Measurements from ENCODE around the gene TMEM40. TPM values are rescaled to one million over a fixed set of nuclear protein-coding genes. Genes with fewer than 3 reads are reported as not detected.

The TMEM40 gene, protein sequence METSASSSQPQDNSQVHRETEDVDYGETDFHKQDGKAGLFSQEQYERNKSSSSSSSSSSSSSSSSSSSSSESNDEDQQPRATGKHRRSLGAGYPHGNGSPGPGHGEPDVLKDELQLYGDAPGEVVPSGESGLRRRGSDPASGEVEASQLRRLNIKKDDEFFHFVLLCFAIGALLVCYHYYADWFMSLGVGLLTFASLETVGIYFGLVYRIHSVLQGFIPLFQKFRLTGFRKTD
- 0.49 TPM for polyA plus RNA-seq (2013, experiment 1 of 2)
- polyA plus RNA-seq (2013, experiment 2 of 2), result 0.71 TPM

DNA sequence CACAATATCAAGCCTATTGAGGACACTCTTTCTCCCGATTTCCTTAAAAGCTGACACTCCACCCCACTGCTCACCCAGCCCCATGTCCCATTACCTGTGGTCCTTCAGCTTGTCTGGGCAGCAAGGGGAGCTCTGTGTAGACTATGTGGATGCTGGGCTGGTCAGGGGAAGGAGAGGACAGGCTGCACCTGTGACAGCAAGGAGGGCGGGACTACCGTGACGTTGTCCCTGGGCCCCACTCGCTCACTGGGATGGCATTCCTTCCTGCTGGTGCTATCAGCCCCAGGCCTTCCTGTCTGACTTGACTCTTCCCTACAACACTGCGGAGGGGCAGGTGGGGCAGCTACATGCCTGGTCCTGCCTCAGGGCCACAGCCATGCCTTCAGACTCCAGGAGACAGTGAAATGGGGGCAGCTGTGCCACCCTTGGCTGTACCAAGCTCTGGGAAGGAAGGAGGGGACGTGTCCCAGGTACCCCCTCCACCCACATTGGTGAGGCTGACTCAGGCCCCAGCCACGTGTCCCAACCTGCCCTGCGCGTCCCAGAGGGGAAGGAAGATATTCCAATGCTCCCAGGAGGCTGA lies at the start of gene TMEM40:
Gene TMEM40 (minus strand): TSS at position 163 of the 583 bp plus-strand sequence. CDS start 9,427 bp downstream, outside the sequence.
- Histone ChIP-seq H3K27ac (ENCODE audit: low read depth, low read length) (no peak within 1 kb of the TSS), H3K18ac (ENCODE audit: low read length) (no peak within 1 kb of the TSS), H2BK120ac (ENCODE audit: low read depth, low read length) (no peak within 1 kb of the TSS), H3K9ac (ENCODE audit: low read length) (no peak within 1 kb of the TSS), H2AK5ac (ENCODE audit: low read length) (no peak within 1 kb of the TSS), H3K4me3 (ENCODE audit: low read length) (no peak within 1 kb of the TSS), H3K56ac (ENCODE audit: low read length) (peak within 1 kb of the TSS; percentile 80), H3K27me3 (ENCODE audit: insufficient read depth, low read length, poor library complexity) (no peaks in the 10 kb centered on the region), H4K5ac (ENCODE audit: low read length) (no peak within 1 kb of the TSS), H2BK5ac (ENCODE audit: low read length) (peak within 1 kb of the TSS; percentile 25), H3K4me1 (ENCODE audit: control insufficient read depth, low read depth, low read length) (peaks cover 5% of the 10 kb centered on the region), H3K36me3 (ENCODE audit: control insufficient read depth, insufficient read depth, low read length) (no peaks in the 10 kb centered on the region), H3K79me2 (ENCODE audit: control insufficient read depth, insufficient read depth, low read length) (no peaks in the 10 kb centered on the region), H3K4ac (ENCODE audit: low read depth, low read length) (no peak within 1 kb of the TSS), H4K8ac (ENCODE audit: low read depth, low read length) (no peak within 1 kb of the TSS), H3K4me2 (ENCODE audit: low read length) (no peak within 1 kb of the TSS), H3K79me1 (ENCODE audit: low read length) (no peaks in the 10 kb centered on the region), H2BK15ac (replicated peaks; ENCODE audit: low read depth) (no peak within 1 kb of the TSS), H3K23ac (ENCODE audit: low read length) (no peak within 1 kb of the TSS)
- WGBS (ENCODE audit: extremely low coverage, insufficient coverage, low lambda C conversion rate), result no CpG with 5 or more reads among the region's 10 CpGs
- peak; percentile 92 for DNase-seq

GRCh38 chr3:12808587-12808986 lies 49.5 kb upstream of the TMEM40 start:
- H3K27me3 ChIP-seq (ENCODE audit: insufficient read depth, low read length, poor library complexity), result no peaks in the 10 kb centered on the region
- H3K79me2 ChIP-seq (ENCODE audit: control insufficient read depth, insufficient read depth, low read length), result no peaks in the 10 kb centered on the region
- H4K5ac ChIP-seq (ENCODE audit: low read length), result no peak overlapping the region
- H2AK5ac ChIP-seq (ENCODE audit: low read length), result no peak overlapping the region
- H3K27ac ChIP-seq (ENCODE audit: low read depth, low read length), result no peak overlapping the region
- no peak overlapping the region for H3K4ac ChIP-seq (ENCODE audit: low read depth, low read length)
- no peak overlapping the region for H3K9ac ChIP-seq (ENCODE audit: low read length)
- no peak overlapping the region for H2BK15ac ChIP-seq (replicated peaks; ENCODE audit: low read depth)
- no peak overlapping the region for H3K23ac ChIP-seq (ENCODE audit: low read length)
- H3K79me1 ChIP-seq (ENCODE audit: low read length), result no peaks in the 10 kb centered on the region
- no peak overlapping the region for H3K4me3 ChIP-seq (ENCODE audit: low read length)
- DNase-seq, result no peak
- H3K18ac ChIP-seq (ENCODE audit: low read length), result no peak overlapping the region
- H3K4me1 ChIP-seq (ENCODE audit: control insufficient read depth, low read depth, low read length), result peaks cover 1% of the 10 kb centered on the region
- no peak overlapping the region for H2BK120ac ChIP-seq (ENCODE audit: low read depth, low read length)
- no peak overlapping the region for H3K4me2 ChIP-seq (ENCODE audit: low read length)
- WGBS (ENCODE audit: extremely low coverage, insufficient coverage, low lambda C conversion rate), result no CpG with 5 or more reads among the region's 2 CpGs
- H4K8ac ChIP-seq (ENCODE audit: low read depth, low read length), result no peak overlapping the region
- no peak overlapping the region for H2BK5ac ChIP-seq (ENCODE audit: low read length)
- no peaks in the 10 kb centered on the region for H3K36me3 ChIP-seq (ENCODE audit: control insufficient read depth, insufficient read depth, low read length)
- H3K56ac ChIP-seq (ENCODE audit: low read length), result no peak overlapping the region

DNA sequence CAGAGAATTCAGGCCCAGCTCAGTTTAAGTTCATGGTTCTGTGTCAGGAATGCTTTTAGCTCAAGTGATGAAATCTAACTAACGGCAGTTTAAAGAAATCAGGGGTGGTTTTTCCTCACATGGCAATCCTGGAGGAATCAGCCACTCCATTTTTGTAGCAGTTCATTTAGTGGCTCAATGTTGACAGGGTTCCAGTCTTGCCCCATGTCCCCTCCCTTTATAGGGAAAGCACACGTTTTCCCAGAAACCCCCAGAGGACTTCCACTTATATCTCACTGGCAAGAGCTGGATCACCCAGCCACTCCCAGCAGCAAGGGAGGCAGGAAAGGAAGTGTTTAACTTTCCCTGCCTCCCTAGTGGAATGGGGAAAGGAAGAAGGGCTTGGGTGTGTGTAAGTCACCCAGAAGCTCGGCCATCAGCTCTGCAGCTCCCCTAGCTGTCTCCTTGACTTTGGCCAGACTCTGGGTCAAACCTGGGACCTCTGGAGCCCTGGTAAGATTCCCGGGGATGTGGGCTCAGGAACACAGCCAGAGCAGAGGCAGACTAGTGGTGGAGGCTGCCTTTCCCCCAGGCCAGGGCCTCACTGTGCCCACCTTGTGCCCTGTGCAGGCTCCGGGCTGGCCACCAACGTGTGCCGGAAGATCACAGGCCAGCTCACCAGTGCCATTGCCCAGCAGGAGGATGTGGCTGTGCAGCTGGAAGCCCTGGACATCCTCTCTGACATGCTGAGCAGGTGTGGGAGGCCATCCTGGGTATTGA lies 48.7 kb upstream of the TMEM40 start:
- Histone ChIP-seq H3K27ac (ENCODE audit: low read depth, low read length) (no peak overlapping the region), H2AK5ac (ENCODE audit: low read length) (no peak overlapping the region), H3K27me3 (ENCODE audit: insufficient read depth, low read length, poor library complexity) (no peaks in the 10 kb centered on the region), H3K23ac (ENCODE audit: low read length) (no peak overlapping the region), H3K4ac (ENCODE audit: low read depth, low read length) (no peak overlapping the region), H3K79me1 (ENCODE audit: low read length) (no peaks in the 10 kb centered on the region), H3K4me3 (ENCODE audit: low read length) (no peak overlapping the region), H2BK5ac (ENCODE audit: low read length) (no peak overlapping the region), H4K8ac (ENCODE audit: low read depth, low read length) (no peak overlapping the region), H3K56ac (ENCODE audit: low read length) (no peak overlapping the region), H2BK120ac (ENCODE audit: low read depth, low read length) (no peak overlapping the region), H2BK15ac (replicated peaks; ENCODE audit: low read depth) (no peak overlapping the region), H3K4me2 (ENCODE audit: low read length) (no peak overlapping the region), H3K9ac (ENCODE audit: low read length) (no peak overlapping the region), H3K4me1 (ENCODE audit: control insufficient read depth, low read depth, low read length) (peaks cover 1% of the 10 kb centered on the region), H3K36me3 (ENCODE audit: control insufficient read depth, insufficient read depth, low read length) (no peaks in the 10 kb centered on the region), H4K5ac (ENCODE audit: low read length) (no peak overlapping the region), H3K18ac (ENCODE audit: low read length) (no peak overlapping the region), H3K79me2 (ENCODE audit: control insufficient read depth, insufficient read depth, low read length) (no peaks in the 10 kb centered on the region)
- no CpG with 5 or more reads among the region's 7 CpGs for WGBS (ENCODE audit: extremely low coverage, insufficient coverage, low lambda C conversion rate)
- DNase-seq, result no peak

GRCh38 chr3:12807066-12807465 lies 48.0 kb upstream of the TMEM40 start:
- no peak overlapping the region for H2BK15ac ChIP-seq (replicated peaks; ENCODE audit: low read depth)
- H3K18ac ChIP-seq (ENCODE audit: low read length), result no peak overlapping the region
- H3K36me3 ChIP-seq (ENCODE audit: control insufficient read depth, insufficient read depth, low read length), result no peaks in the 10 kb centered on the region
- no peaks in the 10 kb centered on the region for H3K27me3 ChIP-seq (ENCODE audit: insufficient read depth, low read length, poor library complexity)
- peaks cover 1% of the 10 kb centered on the region for H3K4me1 ChIP-seq (ENCODE audit: control insufficient read depth, low read depth, low read length)
- no peak overlapping the region for H3K4me3 ChIP-seq (ENCODE audit: low read length)
- no CpG with 5 or more reads among the region's 9 CpGs for WGBS (ENCODE audit: extremely low coverage, insufficient coverage, low lambda C conversion rate)
- H2BK120ac ChIP-seq (ENCODE audit: low read depth, low read length), result no peak overlapping the region
- no peak overlapping the region for H2AK5ac ChIP-seq (ENCODE audit: low read length)
- H4K8ac ChIP-seq (ENCODE audit: low read depth, low read length), result no peak overlapping the region
- H3K23ac ChIP-seq (ENCODE audit: low read length), result no peak overlapping the region
- H3K56ac ChIP-seq (ENCODE audit: low read length), result no peak overlapping the region
- no peaks in the 10 kb centered on the region for H3K79me1 ChIP-seq (ENCODE audit: low read length)
- H4K5ac ChIP-seq (ENCODE audit: low read length), result no peak overlapping the region
- DNase-seq, result no peak
- H3K9ac ChIP-seq (ENCODE audit: low read length), result no peak overlapping the region
- H3K27ac ChIP-seq (ENCODE audit: low read depth, low read length), result no peak overlapping the region
- H3K4ac ChIP-seq (ENCODE audit: low read depth, low read length), result no peak overlapping the region
- no peak overlapping the region for H3K4me2 ChIP-seq (ENCODE audit: low read length)
- no peaks in the 10 kb centered on the region for H3K79me2 ChIP-seq (ENCODE audit: control insufficient read depth, insufficient read depth, low read length)
- no peak overlapping the region for H2BK5ac ChIP-seq (ENCODE audit: low read length)

DNA sequence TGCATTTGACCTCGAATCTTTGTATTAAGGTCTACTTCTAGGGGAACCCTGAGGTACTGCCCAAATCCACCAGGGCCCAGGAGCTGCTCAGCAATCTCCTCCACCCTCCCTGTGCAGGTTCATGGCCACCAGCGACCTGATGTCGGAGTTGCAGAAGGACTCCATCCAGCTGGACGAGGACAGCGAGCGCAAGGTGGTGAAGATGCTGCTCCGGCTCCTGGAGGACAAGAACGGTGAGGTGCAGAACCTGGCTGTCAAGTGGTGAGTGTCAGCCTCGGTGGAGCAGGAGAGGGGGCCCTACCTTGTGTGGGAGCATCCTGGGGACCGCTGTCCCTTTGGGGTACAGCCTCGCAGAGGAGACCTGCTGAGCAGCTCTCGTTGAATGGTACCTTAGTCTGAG lies 44.3 kb upstream of the TMEM40 start:
- no peak overlapping the region for H4K5ac ChIP-seq (ENCODE audit: low read length)

More for the DNA sequence above, 44.3 kb upstream of the TMEM40 start:
- Histone ChIP-seq H3K9ac (ENCODE audit: low read length) (no peak overlapping the region), H3K79me1 (ENCODE audit: low read length) (no peaks in the 10 kb centered on the region), H3K4me3 (ENCODE audit: low read length) (no peak overlapping the region), H2AK5ac (ENCODE audit: low read length) (no peak overlapping the region), H3K18ac (ENCODE audit: low read length) (no peak overlapping the region), H3K23ac (ENCODE audit: low read length) (no peak overlapping the region), H2BK15ac (replicated peaks; ENCODE audit: low read depth) (no peak overlapping the region), H2BK5ac (ENCODE audit: low read length) (no peak overlapping the region), H3K4ac (ENCODE audit: low read depth, low read length) (no peak overlapping the region), H2BK120ac (ENCODE audit: low read depth, low read length) (no peak overlapping the region), H3K27ac (ENCODE audit: low read depth, low read length) (no peak overlapping the region), H3K36me3 (ENCODE audit: control insufficient read depth, insufficient read depth, low read length) (no peaks in the 10 kb centered on the region), H3K79me2 (ENCODE audit: control insufficient read depth, insufficient read depth, low read length) (no peaks in the 10 kb centered on the region), H3K4me2 (ENCODE audit: low read length) (no peak overlapping the region), H4K8ac (ENCODE audit: low read depth, low read length) (no peak overlapping the region), H3K27me3 (ENCODE audit: insufficient read depth, low read length, poor library complexity) (no peaks in the 10 kb centered on the region), H3K56ac (ENCODE audit: low read length) (no peak overlapping the region), H3K4me1 (ENCODE audit: control insufficient read depth, low read depth, low read length) (no peaks in the 10 kb centered on the region)
- WGBS (ENCODE audit: extremely low coverage, insufficient coverage, low lambda C conversion rate), result no CpG with 5 or more reads among the region's 12 CpGs
- no peak for DNase-seq
